ENCODE measurements around the gene ERAP2. TPM values are rescaled to one million over a fixed set of nuclear protein-coding genes. Genes with fewer than 3 reads are reported as not detected.

ERAP2 gene
- total and polyA plus RNA-seq, 10 of the 15 experiments (the other 5 are each of a cell fraction or from before 2014, with no cell fraction given) = 4.0 to 28.7 (median 11.7) TPM

GRCh38 chr5:96952974-96953730, 76.9 kb downstream of the ERAP2 start:
- POLR2A ChIA-PET = no interaction called here
- in situ Hi-C loops (cut with MboI) = no loop called here
- RAD21 ChIA-PET (ENCODE audit: unreplicated experiment) = interaction anchor here (1.2 to 1.5 kb wide), 2 partner anchors 13 to 84 kb away, joined by 3 read pairs; no protein-coding TSS in a partner anchor

More at GRCh38 chr5:96952974-96953730, 76.9 kb downstream of the ERAP2 start:
- 74% methylated on average over 7 of the region's 7 CpGs for WGBS (ENCODE audit: insufficient coverage, insufficient replicate concordance, low lambda C conversion rate, missing lambda C conversion rate)
- ChIA-PET CTCF (interaction anchor here (1.0 to 2.6 kb wide), 3 partner anchors 9 to 189 kb away, joined by 3 to 7 read pairs (median 3); partner anchors contain the start of gene LIX1), SMC1A (ENCODE audit: uncharacterized antibody, unreplicated experiment) (interaction anchor here (1.1 kb wide), 1 partner anchor 8 kb away, joined by 3 read pairs; no protein-coding TSS in a partner anchor)
- H3K36me3 ChIP-seq (ENCODE audit: control insufficient read depth in 2 of 2, insufficient read depth in 2 of 2, low read length in 1 of 2) = peaks cover 1 to 3% of the 10 kb centered on the region in 2 experiments
- FAIRE-seq = no peak
- H3K4me2 ChIP-seq (ENCODE audit: control insufficient read depth, insufficient read depth) = no peak overlapping the region
- H3K79me2 ChIP-seq (ENCODE audit: control insufficient read depth, insufficient read depth, low read length) = peaks cover 88% of the 10 kb centered on the region
- H3K9ac ChIP-seq (ENCODE audit: control insufficient read depth, insufficient read depth, low read length) = no peak overlapping the region
- H2AFZ ChIP-seq (ENCODE audit: control insufficient read depth, low read depth, low read length) = no peak overlapping the region
- ATAC-seq = no peak
- no peaks in the 10 kb centered on the region for H3K27me3 ChIP-seq (replicated peaks in 1 of 2; ENCODE audit: control insufficient read depth in 2 of 2, insufficient read depth in 2 of 2, low read length in 1 of 2)
- H3K27ac ChIP-seq (ENCODE audit: control insufficient read depth, insufficient read depth) = no peak overlapping the region
- no TSS peak for BruUV-seq (replicated peaks)
- DNase-seq (ENCODE audit: low read depth, low spot score) = no peak
- H3K4me3 ChIP-seq = no peak overlapping the region
- peaks cover 26% of the 10 kb centered on the region for H3K4me1 ChIP-seq (ENCODE audit: control insufficient read depth, insufficient read depth, low read length)
- TF ChIP-seq, protein P1, sequence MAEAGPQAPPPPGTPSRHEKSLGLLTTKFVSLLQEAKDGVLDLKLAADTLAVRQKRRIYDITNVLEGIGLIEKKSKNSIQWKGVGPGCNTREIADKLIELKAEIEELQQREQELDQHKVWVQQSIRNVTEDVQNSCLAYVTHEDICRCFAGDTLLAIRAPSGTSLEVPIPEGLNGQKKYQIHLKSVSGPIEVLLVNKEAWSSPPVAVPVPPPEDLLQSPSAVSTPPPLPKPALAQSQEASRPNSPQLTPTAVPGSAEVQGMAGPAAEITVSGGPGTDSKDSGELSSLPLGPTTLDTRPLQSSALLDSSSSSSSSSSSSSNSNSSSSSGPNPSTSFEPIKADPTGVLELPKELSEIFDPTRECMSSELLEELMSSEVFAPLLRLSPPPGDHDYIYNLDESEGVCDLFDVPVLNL (IDR thresholded peaks at IDR 0.05; ENCODE audit: low read depth, low read length) = no peak
- TF ChIP-seq CHD4 (IDR thresholded peaks at IDR 0.05) = no peak
- no peak for TF ChIP-seq NFYA (IDR thresholded peaks at IDR 0.05; ENCODE audit: borderline replicate concordance, low read depth, low read length)
- no peak for TF ChIP-seq USF1 (IDR thresholded peaks at IDR 0.05; ENCODE audit: borderline replicate concordance, extremely low read length, insufficient read depth, low read depth, low read length)
- TF ChIP-seq SREBF2 (IDR thresholded peaks at IDR 0.05; ENCODE audit: low read length) = no peak
- no peak for TF ChIP-seq ZSCAN29 (IDR thresholded peaks at IDR 0.05)
- TF ChIP-seq ZNF384 (IDR thresholded peaks at IDR 0.05; ENCODE audit: borderline replicate concordance, low read depth, low read length) = no peak
- TF ChIP-seq NKRF (conservative IDR thresholded peaks at IDR 0.05) = no peak
- TF ChIP-seq POLR2A (IDR thresholded peaks at IDR 0.05; ENCODE audit: low read depth, low read length) = no peak
- no peak for TF ChIP-seq ZNF24 (IDR thresholded peaks at IDR 0.05)
- TF ChIP-seq NBN (IDR thresholded peaks at IDR 0.05) = no peak
- TF ChIP-seq TARDBP (IDR thresholded peaks at IDR 0.05; ENCODE audit: borderline replicate concordance) = no peak
- TF ChIP-seq RAD21 (IDR thresholded peaks at IDR 0.05; ENCODE audit: insufficient read depth, low read depth, low read length) = no peak
- TF ChIP-seq, protein P2, sequence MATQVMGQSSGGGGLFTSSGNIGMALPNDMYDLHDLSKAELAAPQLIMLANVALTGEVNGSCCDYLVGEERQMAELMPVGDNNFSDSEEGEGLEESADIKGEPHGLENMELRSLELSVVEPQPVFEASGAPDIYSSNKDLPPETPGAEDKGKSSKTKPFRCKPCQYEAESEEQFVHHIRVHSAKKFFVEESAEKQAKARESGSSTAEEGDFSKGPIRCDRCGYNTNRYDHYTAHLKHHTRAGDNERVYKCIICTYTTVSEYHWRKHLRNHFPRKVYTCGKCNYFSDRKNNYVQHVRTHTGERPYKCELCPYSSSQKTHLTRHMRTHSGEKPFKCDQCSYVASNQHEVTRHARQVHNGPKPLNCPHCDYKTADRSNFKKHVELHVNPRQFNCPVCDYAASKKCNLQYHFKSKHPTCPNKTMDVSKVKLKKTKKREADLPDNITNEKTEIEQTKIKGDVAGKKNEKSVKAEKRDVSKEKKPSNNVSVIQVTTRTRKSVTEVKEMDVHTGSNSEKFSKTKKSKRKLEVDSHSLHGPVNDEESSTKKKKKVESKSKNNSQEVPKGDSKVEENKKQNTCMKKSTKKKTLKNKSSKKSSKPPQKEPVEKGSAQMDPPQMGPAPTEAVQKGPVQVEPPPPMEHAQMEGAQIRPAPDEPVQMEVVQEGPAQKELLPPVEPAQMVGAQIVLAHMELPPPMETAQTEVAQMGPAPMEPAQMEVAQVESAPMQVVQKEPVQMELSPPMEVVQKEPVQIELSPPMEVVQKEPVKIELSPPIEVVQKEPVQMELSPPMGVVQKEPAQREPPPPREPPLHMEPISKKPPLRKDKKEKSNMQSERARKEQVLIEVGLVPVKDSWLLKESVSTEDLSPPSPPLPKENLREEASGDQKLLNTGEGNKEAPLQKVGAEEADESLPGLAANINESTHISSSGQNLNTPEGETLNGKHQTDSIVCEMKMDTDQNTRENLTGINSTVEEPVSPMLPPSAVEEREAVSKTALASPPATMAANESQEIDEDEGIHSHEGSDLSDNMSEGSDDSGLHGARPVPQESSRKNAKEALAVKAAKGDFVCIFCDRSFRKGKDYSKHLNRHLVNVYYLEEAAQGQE (IDR thresholded peaks at IDR 0.05; ENCODE audit: low read depth, low read length) = no peak
- H3K9me3 ChIP-seq (replicated peaks; ENCODE audit: control insufficient read depth, insufficient read depth, low read length) = peaks cover 11% of the 10 kb centered on the region
- peaks cover 2% of the 10 kb centered on the region; the same call in 1 of the 2 replicates for H4K20me1 ChIP-seq (ENCODE audit: control insufficient read depth, insufficient read depth)
- intact Hi-C loops (cut with micrococcal nuclease; ENCODE audit: unreplicated experiment) = no loop called here

Data from GM12878 (cell line).